RWPE2 (cell line): ENCODE measurements around the gene NECAB3.

ENCODE experiments used
- ATAC-seq: fragments of 200-7000 bp; cut with Tn5 transposase; 3 replicates; pipeline ENCODE4 v1.9.1; 2021; ENCODE audit warnings: low read depth
- DNase-seq: peaks from one replicate; pipeline ENCODE4 v3.0.0-alpha.2; 2020; ENCODE audit warnings: low spot score
- H3K27ac ChIP-seq: fragments of 450-650 bp; 2 replicates; pipeline ENCODE4 v1.5.1; 2017; ENCODE audit warnings: mild to moderate bottlenecking; ENCODE audit not compliant: poor library complexity, severe bottlenecking
- H3K27me3 ChIP-seq: fragments of 250-450 bp; sonication (Bioruptor Pico); 2 replicates; pipeline ENCODE4 v1.5.1; 2021; ENCODE audit warnings: mild to moderate bottlenecking, moderate library complexity; ENCODE audit not compliant: insufficient read depth, poor library complexity, severe bottlenecking
- H3K36me3 ChIP-seq: fragments of 250-450 bp; sonication (Bioruptor Pico); 2 replicates; pipeline ENCODE4 v1.5.1; 2020; ENCODE audit warnings: low read depth, mild to moderate bottlenecking, moderate library complexity
- H3K4me1 ChIP-seq: fragments of 250-450 bp; sonication (Bioruptor Pico); 2 replicates; pipeline ENCODE4 v1.5.1; 2021; ENCODE audit warnings: mild to moderate bottlenecking, moderate library complexity; ENCODE audit not compliant: insufficient read depth, poor library complexity, severe bottlenecking
- H3K4me3 ChIP-seq: fragments of 250-450 bp; sonication (Bioruptor Pico); 2 replicates; pipeline ENCODE4 v1.5.1; 2021; ENCODE audit warnings: mild to moderate bottlenecking, moderate library complexity; ENCODE audit not compliant: severe bottlenecking
- H3K9me3 ChIP-seq: fragments of 250-450 bp; sonication (Bioruptor Pico); 2 replicates; pipeline ENCODE4 v1.5.1; 2021; ENCODE audit warnings: mild to moderate bottlenecking, moderate library complexity; ENCODE audit not compliant: severe bottlenecking
- TF ChIP-seq, protein P1 (sequence below): fragments of 450-650 bp; IDR thresholded peaks from one replicate; pipeline ENCODE4 v1.5.1; 2017; ENCODE audit warnings: mild to moderate bottlenecking, moderate library complexity; ENCODE audit not compliant: poor library complexity, severe bottlenecking

The NECAB3 gene, protein sequence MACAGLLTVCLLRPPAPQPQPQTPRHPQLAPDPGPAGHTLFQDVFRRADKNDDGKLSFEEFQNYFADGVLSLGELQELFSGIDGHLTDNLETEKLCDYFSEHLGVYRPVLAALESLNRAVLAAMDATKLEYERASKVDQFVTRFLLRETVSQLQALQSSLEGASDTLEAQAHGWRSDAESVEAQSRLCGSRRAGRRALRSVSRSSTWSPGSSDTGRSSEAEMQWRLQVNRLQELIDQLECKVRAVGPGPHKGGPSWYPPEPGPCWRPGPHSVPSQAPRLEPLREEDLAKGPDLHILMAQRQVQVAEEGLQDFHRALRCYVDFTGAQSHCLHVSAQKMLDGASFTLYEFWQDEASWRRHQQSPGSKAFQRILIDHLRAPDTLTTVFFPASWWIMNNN

DNA sequence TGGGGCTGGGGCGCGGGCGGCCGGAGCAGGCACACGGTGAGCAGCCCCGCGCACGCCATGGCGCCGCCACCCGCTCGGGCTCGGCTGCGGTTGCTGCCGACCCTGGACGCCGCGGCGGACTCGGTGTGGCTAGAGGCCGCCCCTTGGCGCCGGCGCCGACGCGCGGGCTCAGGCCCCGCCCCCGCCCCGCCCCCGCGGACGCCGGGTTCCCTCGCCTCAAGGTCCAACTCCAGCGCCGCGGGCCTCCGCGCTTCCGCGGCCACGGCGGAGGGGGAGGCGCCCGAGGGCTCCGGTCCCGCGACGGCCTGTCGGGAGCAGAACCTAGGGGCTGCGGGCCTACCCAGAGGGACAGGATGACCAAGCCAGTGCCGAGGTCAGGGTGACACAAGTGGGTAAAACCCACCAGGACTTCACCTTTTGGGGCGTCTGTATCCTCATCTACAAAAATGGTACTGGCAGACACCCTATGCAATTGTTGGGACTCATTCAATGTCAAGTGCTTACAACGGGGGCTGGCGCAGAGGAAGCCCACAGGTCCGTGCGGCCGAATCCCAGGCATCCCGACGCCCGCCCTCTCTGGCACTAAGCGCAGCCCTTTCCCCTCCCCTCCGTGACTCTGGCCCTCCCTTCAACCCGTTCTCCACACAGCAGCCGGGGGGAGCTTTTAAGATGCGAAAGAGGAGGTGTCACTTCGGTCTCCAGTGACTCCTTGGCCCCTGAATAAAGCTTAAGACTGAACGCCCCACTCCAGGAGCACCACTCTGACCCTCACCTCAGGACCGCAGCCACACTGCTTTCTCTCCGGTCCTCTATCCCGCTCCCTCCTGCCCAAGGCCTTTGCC lies at the start of gene NECAB3:
TSS of gene NECAB3 (minus strand) at position 135 of the 842 bp plus-strand sequence. CDS start at position 59, 76 bp downstream.
- H3K36me3 ChIP-seq: peaks cover 32% of the 10 kb centered on the region
- no peaks in the 10 kb centered on the region for H3K9me3 ChIP-seq
- peak within 1 kb of the TSS; percentile 49 for H3K4me3 ChIP-seq
- no peaks in the 10 kb centered on the region for H3K27me3 ChIP-seq
- no peaks in the 10 kb centered on the region for H3K4me1 ChIP-seq
- peak within 1 kb of the TSS; percentile 39 for H3K27ac ChIP-seq
- DNase-seq: peak; percentile 90
- peak; percentile 71 for ATAC-seq
- TF ChIP-seq, protein P1, sequence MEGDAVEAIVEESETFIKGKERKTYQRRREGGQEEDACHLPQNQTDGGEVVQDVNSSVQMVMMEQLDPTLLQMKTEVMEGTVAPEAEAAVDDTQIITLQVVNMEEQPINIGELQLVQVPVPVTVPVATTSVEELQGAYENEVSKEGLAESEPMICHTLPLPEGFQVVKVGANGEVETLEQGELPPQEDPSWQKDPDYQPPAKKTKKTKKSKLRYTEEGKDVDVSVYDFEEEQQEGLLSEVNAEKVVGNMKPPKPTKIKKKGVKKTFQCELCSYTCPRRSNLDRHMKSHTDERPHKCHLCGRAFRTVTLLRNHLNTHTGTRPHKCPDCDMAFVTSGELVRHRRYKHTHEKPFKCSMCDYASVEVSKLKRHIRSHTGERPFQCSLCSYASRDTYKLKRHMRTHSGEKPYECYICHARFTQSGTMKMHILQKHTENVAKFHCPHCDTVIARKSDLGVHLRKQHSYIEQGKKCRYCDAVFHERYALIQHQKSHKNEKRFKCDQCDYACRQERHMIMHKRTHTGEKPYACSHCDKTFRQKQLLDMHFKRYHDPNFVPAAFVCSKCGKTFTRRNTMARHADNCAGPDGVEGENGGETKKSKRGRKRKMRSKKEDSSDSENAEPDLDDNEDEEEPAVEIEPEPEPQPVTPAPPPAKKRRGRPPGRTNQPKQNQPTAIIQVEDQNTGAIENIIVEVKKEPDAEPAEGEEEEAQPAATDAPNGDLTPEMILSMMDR: peak; percentile 31

DNA sequence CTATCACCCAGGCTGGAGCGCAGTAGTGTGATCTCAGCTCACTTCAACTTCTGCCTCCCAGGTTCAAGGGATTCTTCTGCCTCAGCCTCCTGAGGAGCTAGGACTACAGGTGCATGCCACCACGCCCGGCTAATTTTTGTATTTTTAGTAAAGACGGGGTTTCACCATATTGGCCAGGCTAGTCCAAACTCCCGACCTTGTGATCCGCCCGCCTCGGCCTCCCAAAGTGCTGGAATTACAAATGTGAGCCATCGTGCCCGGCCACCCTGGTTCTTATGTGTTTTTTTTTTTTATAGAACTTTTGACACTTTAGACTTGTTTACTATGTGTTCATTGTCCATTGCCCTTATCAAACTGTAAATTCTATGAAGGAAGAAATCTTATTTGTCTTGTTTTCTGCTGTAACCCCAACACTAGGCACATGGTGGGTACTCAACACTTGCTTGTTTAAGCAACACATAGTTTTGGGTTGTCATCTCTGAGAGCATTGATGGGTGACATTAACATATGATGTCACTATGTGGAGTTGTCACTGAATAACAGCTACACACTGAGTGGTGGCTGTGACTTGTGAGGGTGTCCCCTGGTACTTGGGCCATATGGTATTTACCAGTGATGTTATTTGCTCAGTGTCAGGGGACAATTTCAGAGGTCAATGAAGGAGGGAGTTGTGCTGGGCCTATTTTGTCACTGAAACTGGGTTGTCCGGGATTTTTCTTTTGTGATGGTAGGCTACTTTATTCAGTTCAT lies 47.3 kb upstream of the NECAB3 start:
- H3K4me1 ChIP-seq: no peaks in the 10 kb centered on the region
- H3K27ac ChIP-seq: no peak overlapping the region
- TF ChIP-seq, protein P1: no peak
- H3K4me3 ChIP-seq: no peak overlapping the region
- no peaks in the 10 kb centered on the region for H3K36me3 ChIP-seq
- ATAC-seq: no peak
- H3K9me3 ChIP-seq: no peaks in the 10 kb centered on the region
- H3K27me3 ChIP-seq: no peaks in the 10 kb centered on the region
- no peak for DNase-seq

DNA sequence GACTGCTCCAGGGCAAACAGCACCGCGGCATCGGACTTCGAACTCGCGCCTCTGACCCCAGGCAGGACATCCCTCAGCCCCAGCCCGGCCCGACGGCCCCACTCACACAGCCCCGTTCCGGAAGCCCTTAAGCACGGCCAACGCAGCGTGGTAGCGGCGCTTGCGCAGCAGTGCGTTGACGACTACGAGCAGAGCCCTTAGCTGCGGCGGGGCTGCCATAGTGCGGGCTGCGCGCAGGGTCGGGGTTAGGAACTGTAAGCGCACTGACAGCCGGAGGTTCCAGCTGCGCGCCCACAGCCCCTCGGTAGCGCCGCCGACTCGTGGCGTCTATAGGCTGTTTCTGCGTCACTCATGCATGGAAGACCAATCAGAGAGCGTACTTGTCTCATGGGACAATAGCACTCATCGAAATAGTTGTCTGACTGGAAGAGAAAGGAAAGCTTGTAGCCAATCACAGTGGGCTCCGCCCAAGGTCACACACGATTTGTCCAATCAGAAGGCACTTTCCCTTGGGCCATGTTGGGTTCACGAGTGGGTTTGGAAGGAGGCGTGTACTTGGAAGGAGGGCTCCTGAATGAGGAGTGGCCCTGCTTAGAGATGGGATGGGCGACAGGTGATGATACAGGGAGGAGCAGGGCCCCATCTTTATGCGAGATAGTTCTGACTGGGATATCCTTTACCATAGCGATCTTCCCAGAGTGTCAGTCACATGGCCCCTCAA lies 45.9 kb upstream of the NECAB3 start, which contains the start of gene PXMP4:
TSS of gene PXMP4 (minus strand) at position 322 of the 721 bp plus-strand sequence. CDS start at position 219, 103 bp downstream.
- peak; percentile 98 for DNase-seq
- H3K27ac ChIP-seq: no peak within 1 kb of the TSS
- H3K27me3 ChIP-seq: no peaks in the 10 kb centered on the region
- no peaks in the 10 kb centered on the region for H3K4me1 ChIP-seq
- no peaks in the 10 kb centered on the region for H3K36me3 ChIP-seq
- peak; percentile 98 for ATAC-seq
- H3K9me3 ChIP-seq: no peaks in the 10 kb centered on the region
- peak within 1 kb of the TSS; percentile 72 for H3K4me3 ChIP-seq
- TF ChIP-seq, protein P1: no peak

DNA sequence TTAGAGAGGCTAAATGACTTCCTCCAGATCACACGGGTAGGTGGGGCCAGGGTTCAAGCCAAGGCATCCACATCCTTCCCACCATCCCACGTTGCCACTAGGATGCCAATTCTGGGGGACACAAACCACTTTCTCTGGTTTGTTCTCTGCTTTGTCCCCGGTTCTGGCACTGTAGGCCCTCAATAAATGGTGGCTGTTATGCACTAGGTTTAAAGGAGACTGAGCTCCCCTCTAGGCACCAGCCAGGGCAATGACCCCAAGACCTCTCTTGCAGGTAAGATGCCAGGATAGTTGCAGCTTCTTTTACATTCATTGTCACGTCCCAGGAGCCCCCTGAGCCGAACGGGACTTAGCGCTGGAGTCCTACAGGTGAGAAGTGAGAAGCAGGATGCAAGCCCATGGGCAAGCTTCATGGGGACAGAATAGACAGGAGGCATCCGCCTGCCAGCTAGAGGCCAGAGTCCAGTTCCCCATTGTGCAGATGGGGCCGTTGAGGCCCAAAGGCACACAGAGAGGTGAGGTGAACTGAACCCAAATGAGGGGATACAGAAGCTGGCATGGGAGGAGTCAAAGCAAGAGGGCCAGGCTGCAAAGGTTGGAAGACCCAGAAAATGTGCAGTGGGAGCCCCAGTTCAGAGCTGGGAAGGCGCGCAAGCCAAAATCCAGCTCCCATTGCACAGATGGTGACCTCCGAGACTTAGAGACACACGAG lies 45.2 kb upstream of the NECAB3 start:
- no peaks in the 10 kb centered on the region for H3K9me3 ChIP-seq
- peaks cover 2% of the 10 kb centered on the region; the same call in 1 of the 2 replicates for H3K36me3 ChIP-seq
- TF ChIP-seq, protein P1: no peak
- no peaks in the 10 kb centered on the region for H3K27me3 ChIP-seq
- ATAC-seq (no peak), DNase-seq (no peak)
- peak overlapping the region; percentile 72 for H3K4me3 ChIP-seq
- no peak overlapping the region for H3K27ac ChIP-seq
- no peaks in the 10 kb centered on the region for H3K4me1 ChIP-seq
